ENCODE data around the gene EPB41. TPM values are rescaled to one million over a fixed set of nuclear protein-coding genes. Genes with fewer than 3 reads are reported as not detected.
A peak's percentile ranks its signal among the peaks of the same experiment; 100 is the strongest.

EPB41 gene
- total RNA-seq, 1 experiment from 2014 or later = 20.2 TPM

DNA sequence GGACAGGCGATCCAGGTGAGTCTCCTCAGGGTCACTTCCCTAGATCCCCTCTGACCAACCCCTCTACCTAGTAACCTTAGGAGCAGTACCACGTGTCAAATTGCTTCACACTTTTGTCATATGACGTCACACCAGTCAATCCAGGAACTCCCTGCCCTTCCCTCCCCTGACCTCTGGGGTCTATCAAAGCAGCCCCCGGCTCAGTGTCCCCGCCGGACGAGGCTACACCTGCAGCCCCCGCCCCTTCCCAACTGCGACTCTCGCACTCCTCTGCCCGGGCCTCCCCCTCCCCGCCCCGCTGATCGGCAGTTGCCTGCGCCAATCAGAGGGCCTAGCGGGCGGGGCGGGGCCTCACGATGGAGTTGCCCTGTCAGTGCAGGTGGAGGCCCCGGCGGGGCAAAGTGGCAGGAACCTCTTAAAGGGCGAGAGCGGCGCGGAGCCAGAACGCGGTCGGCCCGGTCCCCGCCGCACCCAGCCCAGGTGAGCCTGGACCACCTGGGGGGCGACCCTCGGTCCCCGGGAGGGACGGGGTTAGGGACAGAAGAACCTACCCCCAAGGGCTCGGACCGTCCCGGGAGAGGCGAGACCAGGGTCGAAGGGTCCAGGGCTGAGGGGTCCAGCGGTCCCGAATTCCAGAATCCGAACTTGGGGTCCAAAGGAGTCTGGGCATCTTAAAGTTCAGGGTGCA, 27.5 kb upstream of the EPB41 start:
- Histone ChIP-seq H3K4me3 (ENCODE audit: low read depth in 2 of 2, low read length in 2 of 2) (peak overlapping the region; percentile 55 to 77), H3K27ac (ENCODE audit: low read length) (no peak overlapping the region), H3K36me3 (ENCODE audit: control insufficient read depth, insufficient read depth, low read length) (no peaks in the 10 kb centered on the region; the same call in 1 of the 2 replicates), H3K27me3 (ENCODE audit: control insufficient read depth, insufficient read depth, low read length) (no peaks in the 10 kb centered on the region), H3K9me3 (ENCODE audit: control insufficient read depth, insufficient read depth, low read depth, low read length) (no peaks in the 10 kb centered on the region), H3K4me1 (ENCODE audit: control insufficient read depth, insufficient read depth, low read length) (peaks cover 12% of the 10 kb centered on the region)
- in situ Hi-C loops (cut with HindIII; ENCODE audit: low pct_unique_long_range_greater_than_20kb, low sequenced_read_pairs) = no loop called here
- BruUV-seq (replicated peaks) = no TSS peak
- intact Hi-C loops (cut with micrococcal nuclease; ENCODE audit: unreplicated experiment) = no loop called here
- peak; percentile 82 for ATAC-seq
- POLR2A ChIA-PET = no interaction called here
- DNase-seq (ENCODE audit: low read depth, low spot score) = no peak
- TF ChIP-seq SIN3A (IDR thresholded peaks at IDR 0.05; ENCODE audit: borderline replicate concordance, insufficient read depth, low read depth, low read length) = no peak
- no peak for TF ChIP-seq POLR2AphosphoS5 (IDR thresholded peaks at IDR 0.05; ENCODE audit: low read depth, low read length)
- TF ChIP-seq TCF7L2 (IDR thresholded peaks at IDR 0.05; ENCODE audit: low read depth, low read length) = no peak
- CTCF ChIA-PET = interaction anchor here (0.6 kb wide), 1 partner anchor 22 kb away, joined by 7 read pairs; no protein-coding TSS in a partner anchor

DNA sequence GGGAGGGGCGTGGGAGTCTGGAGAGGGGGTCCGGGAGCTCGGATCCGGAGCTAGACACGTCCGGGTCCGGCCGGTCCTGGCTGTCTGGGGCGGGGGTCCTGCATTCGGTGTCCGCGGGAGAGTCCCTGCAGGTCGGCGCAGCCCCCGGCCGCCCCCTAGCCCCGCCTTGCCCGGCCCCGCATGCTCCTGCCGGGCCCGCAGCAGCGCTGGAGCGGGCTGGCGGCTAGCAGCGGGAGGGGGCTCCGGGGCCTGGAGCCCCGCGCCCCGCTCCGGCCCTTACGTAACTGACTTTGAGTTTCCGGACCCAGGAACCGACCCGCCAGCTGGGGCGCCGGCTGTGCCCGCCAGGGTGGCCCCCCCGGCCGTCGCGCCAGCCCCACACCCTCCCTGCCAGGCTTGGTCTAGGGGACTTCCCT, 26.9 kb upstream of the EPB41 start:
- Histone ChIP-seq H3K4me1 (ENCODE audit: control insufficient read depth, insufficient read depth, low read length) (peaks cover 12% of the 10 kb centered on the region), H3K27ac (ENCODE audit: low read length) (no peak overlapping the region), H3K36me3 (ENCODE audit: control insufficient read depth, insufficient read depth, low read length) (no peaks in the 10 kb centered on the region; the same call in 1 of the 2 replicates), H3K27me3 (ENCODE audit: control insufficient read depth, insufficient read depth, low read length) (no peaks in the 10 kb centered on the region), H3K4me3 (ENCODE audit: low read depth in 2 of 2, low read length in 2 of 2) (peak overlapping the region; percentile 55 to 77), H3K9me3 (ENCODE audit: control insufficient read depth, insufficient read depth, low read depth, low read length) (no peaks in the 10 kb centered on the region)
- ChIA-PET CTCF (interaction anchor here (0.6 kb wide), 1 partner anchor 22 kb away, joined by 7 read pairs; no protein-coding TSS in a partner anchor), POLR2A (no interaction called here)
- intact Hi-C loops (cut with micrococcal nuclease; ENCODE audit: unreplicated experiment) = no loop called here
- no peak for DNase-seq (ENCODE audit: low read depth, low spot score)
- peak; percentile 33 for ATAC-seq
- in situ Hi-C loops (cut with HindIII; ENCODE audit: low pct_unique_long_range_greater_than_20kb, low sequenced_read_pairs) = no loop called here
- no TSS peak for BruUV-seq (replicated peaks)
- TF ChIP-seq TCF7L2 (IDR thresholded peaks at IDR 0.05; ENCODE audit: low read depth, low read length) = no peak
- no peak for TF ChIP-seq SIN3A (IDR thresholded peaks at IDR 0.05; ENCODE audit: borderline replicate concordance, insufficient read depth, low read depth, low read length)
- TF ChIP-seq, protein P1, sequence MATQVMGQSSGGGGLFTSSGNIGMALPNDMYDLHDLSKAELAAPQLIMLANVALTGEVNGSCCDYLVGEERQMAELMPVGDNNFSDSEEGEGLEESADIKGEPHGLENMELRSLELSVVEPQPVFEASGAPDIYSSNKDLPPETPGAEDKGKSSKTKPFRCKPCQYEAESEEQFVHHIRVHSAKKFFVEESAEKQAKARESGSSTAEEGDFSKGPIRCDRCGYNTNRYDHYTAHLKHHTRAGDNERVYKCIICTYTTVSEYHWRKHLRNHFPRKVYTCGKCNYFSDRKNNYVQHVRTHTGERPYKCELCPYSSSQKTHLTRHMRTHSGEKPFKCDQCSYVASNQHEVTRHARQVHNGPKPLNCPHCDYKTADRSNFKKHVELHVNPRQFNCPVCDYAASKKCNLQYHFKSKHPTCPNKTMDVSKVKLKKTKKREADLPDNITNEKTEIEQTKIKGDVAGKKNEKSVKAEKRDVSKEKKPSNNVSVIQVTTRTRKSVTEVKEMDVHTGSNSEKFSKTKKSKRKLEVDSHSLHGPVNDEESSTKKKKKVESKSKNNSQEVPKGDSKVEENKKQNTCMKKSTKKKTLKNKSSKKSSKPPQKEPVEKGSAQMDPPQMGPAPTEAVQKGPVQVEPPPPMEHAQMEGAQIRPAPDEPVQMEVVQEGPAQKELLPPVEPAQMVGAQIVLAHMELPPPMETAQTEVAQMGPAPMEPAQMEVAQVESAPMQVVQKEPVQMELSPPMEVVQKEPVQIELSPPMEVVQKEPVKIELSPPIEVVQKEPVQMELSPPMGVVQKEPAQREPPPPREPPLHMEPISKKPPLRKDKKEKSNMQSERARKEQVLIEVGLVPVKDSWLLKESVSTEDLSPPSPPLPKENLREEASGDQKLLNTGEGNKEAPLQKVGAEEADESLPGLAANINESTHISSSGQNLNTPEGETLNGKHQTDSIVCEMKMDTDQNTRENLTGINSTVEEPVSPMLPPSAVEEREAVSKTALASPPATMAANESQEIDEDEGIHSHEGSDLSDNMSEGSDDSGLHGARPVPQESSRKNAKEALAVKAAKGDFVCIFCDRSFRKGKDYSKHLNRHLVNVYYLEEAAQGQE (IDR thresholded peaks at IDR 0.05; ENCODE audit: insufficient read depth in 1 of 2, low read depth in 2 of 2, low read length in 1 of 2) = no peak
- TF ChIP-seq POLR2AphosphoS5 (IDR thresholded peaks at IDR 0.05; ENCODE audit: low read depth, low read length) = no peak
- TF ChIP-seq, protein P2, sequence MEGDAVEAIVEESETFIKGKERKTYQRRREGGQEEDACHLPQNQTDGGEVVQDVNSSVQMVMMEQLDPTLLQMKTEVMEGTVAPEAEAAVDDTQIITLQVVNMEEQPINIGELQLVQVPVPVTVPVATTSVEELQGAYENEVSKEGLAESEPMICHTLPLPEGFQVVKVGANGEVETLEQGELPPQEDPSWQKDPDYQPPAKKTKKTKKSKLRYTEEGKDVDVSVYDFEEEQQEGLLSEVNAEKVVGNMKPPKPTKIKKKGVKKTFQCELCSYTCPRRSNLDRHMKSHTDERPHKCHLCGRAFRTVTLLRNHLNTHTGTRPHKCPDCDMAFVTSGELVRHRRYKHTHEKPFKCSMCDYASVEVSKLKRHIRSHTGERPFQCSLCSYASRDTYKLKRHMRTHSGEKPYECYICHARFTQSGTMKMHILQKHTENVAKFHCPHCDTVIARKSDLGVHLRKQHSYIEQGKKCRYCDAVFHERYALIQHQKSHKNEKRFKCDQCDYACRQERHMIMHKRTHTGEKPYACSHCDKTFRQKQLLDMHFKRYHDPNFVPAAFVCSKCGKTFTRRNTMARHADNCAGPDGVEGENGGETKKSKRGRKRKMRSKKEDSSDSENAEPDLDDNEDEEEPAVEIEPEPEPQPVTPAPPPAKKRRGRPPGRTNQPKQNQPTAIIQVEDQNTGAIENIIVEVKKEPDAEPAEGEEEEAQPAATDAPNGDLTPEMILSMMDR (IDR thresholded peaks at IDR 0.05) = no peak
